GM12891 (cell line): ENCODE measurements around the gene CDC14B.

Experiments used
- PAX5 ChIP-seq: IDR thresholded peaks from 2 replicates; pipeline ENCODE4 v1.6.1; 2011; ENCODE audit warnings: low read length, moderate library complexity, mild to moderate bottlenecking; ENCODE audit not compliant: insufficient read depth, severe bottlenecking
- POLR2A ChIP-seq: IDR thresholded peaks from 2 replicates; pipeline ENCODE4 v1.6.1; 2011; ENCODE audit warnings: low read depth, low read length, control low read depth
- POLR2AphosphoS5 ChIP-seq: IDR thresholded peaks from 2 replicates; pipeline ENCODE4 v1.6.1; 2011; ENCODE audit warnings: low read depth, low read length, control low read depth
- SPI1 ChIP-seq: IDR thresholded peaks from 2 replicates; pipeline ENCODE4 v1.6.1; 2011; ENCODE audit warnings: low read depth, low read length, control low read depth
- TAF1 ChIP-seq: IDR thresholded peaks from 2 replicates; pipeline ENCODE4 v1.6.1; 2011; ENCODE audit warnings: low read depth, low read length, control low read depth

DNA sequence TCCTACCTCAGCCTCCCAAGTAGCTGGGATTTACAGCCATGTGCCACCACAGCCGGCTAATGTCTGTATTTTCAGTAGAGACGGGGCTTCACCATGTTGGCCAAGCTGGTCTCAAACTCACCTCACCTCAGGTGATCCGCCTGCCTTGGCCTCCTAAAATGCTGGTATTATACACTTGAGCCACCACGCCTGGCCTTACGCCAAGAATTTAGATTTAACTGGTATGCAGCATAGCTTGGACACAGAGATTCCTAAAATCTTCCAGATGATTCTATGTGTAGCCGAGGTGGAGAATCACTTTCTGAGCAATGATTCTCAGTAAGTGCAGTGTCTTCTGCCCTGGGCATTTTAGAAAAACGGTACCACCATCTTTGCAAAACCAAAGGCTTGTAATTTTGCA lies 95.6 kb downstream of the CDC14B start:
- no peak for TF ChIP-seq TAF1
- TF ChIP-seq POLR2A, result no peak
- TF ChIP-seq POLR2AphosphoS5, result no peak
- TF ChIP-seq PAX5, result no peak
- TF ChIP-seq SPI1, result no peak
